K562 (cell line): ENCODE measurements around the gene AGPAT1. TPM values are rescaled to one million over a fixed set of nuclear protein-coding genes. Genes with fewer than 3 reads are reported as not detected.

Source experiments
- FOXP1 ChIP-seq: sonication (generic); formaldehyde crosslinking; IDR thresholded peaks from 2 replicates; pipeline ENCODE4 v1.8.0; 2022; ENCODE audit warnings: mild to moderate bottlenecking, missing genetic modification reagents
- NFATC3 ChIP-seq: fragments of 450-650 bp; IDR thresholded peaks from 2 replicates; pipeline ENCODE4 v1.6.1; 2017; ENCODE audit warnings: mild to moderate bottlenecking
- NUFIP1 ChIP-seq: fragments of 450-650 bp; IDR thresholded peaks from 2 replicates; pipeline ENCODE4 v1.6.1; 2018; ENCODE audit not compliant: partially characterized antibody
- PHF21A ChIP-seq: fragments of 450-650 bp; IDR thresholded peaks from 2 replicates; pipeline ENCODE4 v1.6.1; 2017; ENCODE audit warnings: low read depth, borderline replicate concordance
- ZBED1 ChIP-seq: IDR thresholded peaks from 2 replicates; pipeline ENCODE4 v1.6.1; 2014
- ZNF121 ChIP-seq: sonication (generic); formaldehyde crosslinking; conservative IDR thresholded peaks from 2 replicates; pipeline ENCODE4 v1.8.0; 2022; ENCODE audit warnings: missing genetic modification reagents
- ZNF184 ChIP-seq: sonication (generic); formaldehyde crosslinking; IDR thresholded peaks from 2 replicates; pipeline ENCODE4 v1.5.0; 2020; ENCODE audit warnings: missing genetic modification reagents
- ZNF41 ChIP-seq: fragments of 250-450 bp; sonication (Bioruptor Pico); conservative IDR thresholded peaks from 2 replicates; pipeline ENCODE4 v1.4.0; 2020; ENCODE audit warnings: mild to moderate bottlenecking
- polyA plus RNA-seq, 8 experiments: library from polyadenylated mRNA; depleted of rRNA in 4 of 8; stranded (reverse) in 5 of 8; unstranded in 3 of 8; fragments of >200 nt; fragmentation: Nextera tagmentation in 2 of 8; fragmentation: Illumina TruSeq in 1 of 8; extraction: Ambion mirVana in 2 of 8; extraction: Trizol in 1 of 8; gene quantifications; 2 replicates each; pipeline versions ENCODE4 v1.2.1 to v1.2.3, GENCODE V29; 2011 to 2014; ENCODE audit warnings: inconsistent platforms in 1 of 8, missing spikeins in 1 of 8
- total RNA-seq, 7 experiments: library from RNA; depleted of rRNA in 6 of 7; stranded (reverse); fragments of >200 nt in 6 of 7; fragmentation: Illumina TruSeq in 2 of 7; extraction: Trizol in 2 of 7; gene quantifications; 2 replicates each; pipeline versions ENCODE4 v1.2.1 to v1.2.3, GENCODE V29; 2011 to 2021; ENCODE audit warnings: low replicate concordance in 1 of 7
- TF ChIP-seq, protein P1 (sequence below): fragments of 450-650 bp; IDR thresholded peaks from 2 replicates; pipeline ENCODE4 v1.6.1; 2016; ENCODE audit warnings: mild to moderate bottlenecking, moderate library complexity
- TF ChIP-seq, protein P2 (sequence below): fragments of 450-650 bp; IDR thresholded peaks from 2 replicates; pipeline ENCODE4 v1.6.1; 2018; ENCODE audit not compliant: partially characterized antibody

Gene AGPAT1
- total and polyA plus RNA-seq, 9 of the 15 experiments (the other 6 are each of a cell fraction or from before 2014, with no cell fraction given): 37.9 to 176 (median 69.4) TPM

DNA sequence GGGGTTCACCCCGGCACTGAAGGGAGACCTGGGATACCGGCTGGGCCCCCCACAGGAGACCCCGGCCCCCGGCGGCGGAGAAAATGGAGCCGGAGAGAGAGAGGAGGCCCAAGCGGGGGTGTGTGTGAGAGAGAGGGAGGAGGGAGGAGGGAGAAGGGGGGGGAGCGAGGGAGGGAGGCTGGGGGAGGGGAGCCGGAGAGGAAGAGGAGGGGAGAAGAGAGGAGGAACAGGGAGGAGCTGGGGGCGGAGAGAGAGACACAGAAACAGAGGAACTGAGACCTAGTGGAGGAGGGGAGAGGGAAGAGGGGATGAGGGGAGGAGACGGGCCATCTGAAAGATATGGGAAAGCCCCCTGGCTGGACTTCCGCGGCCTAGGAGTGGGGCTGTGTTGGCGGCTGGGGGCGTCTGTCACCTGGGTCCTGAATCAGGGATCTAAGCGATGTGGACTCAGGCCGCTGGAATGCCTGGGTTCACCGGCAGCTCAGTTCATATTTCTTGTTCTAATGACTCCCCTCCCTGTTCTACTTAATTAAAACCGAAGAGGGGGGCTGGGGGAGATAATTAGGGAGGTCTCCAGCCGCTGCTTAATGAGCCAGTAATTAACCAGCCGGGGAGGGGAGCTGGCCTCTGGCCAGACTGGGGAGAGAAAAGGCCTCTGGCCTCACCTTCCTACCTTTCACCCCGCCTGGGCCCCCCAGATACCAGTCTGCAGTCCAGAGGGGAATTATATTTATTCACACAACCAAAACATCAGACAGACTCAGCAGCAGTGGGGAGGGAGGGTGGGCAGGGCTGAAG, 14.4 kb upstream of the AGPAT1 start, which contains the start of gene PBX2 (continued):
- TF ChIP-seq, protein P1, sequence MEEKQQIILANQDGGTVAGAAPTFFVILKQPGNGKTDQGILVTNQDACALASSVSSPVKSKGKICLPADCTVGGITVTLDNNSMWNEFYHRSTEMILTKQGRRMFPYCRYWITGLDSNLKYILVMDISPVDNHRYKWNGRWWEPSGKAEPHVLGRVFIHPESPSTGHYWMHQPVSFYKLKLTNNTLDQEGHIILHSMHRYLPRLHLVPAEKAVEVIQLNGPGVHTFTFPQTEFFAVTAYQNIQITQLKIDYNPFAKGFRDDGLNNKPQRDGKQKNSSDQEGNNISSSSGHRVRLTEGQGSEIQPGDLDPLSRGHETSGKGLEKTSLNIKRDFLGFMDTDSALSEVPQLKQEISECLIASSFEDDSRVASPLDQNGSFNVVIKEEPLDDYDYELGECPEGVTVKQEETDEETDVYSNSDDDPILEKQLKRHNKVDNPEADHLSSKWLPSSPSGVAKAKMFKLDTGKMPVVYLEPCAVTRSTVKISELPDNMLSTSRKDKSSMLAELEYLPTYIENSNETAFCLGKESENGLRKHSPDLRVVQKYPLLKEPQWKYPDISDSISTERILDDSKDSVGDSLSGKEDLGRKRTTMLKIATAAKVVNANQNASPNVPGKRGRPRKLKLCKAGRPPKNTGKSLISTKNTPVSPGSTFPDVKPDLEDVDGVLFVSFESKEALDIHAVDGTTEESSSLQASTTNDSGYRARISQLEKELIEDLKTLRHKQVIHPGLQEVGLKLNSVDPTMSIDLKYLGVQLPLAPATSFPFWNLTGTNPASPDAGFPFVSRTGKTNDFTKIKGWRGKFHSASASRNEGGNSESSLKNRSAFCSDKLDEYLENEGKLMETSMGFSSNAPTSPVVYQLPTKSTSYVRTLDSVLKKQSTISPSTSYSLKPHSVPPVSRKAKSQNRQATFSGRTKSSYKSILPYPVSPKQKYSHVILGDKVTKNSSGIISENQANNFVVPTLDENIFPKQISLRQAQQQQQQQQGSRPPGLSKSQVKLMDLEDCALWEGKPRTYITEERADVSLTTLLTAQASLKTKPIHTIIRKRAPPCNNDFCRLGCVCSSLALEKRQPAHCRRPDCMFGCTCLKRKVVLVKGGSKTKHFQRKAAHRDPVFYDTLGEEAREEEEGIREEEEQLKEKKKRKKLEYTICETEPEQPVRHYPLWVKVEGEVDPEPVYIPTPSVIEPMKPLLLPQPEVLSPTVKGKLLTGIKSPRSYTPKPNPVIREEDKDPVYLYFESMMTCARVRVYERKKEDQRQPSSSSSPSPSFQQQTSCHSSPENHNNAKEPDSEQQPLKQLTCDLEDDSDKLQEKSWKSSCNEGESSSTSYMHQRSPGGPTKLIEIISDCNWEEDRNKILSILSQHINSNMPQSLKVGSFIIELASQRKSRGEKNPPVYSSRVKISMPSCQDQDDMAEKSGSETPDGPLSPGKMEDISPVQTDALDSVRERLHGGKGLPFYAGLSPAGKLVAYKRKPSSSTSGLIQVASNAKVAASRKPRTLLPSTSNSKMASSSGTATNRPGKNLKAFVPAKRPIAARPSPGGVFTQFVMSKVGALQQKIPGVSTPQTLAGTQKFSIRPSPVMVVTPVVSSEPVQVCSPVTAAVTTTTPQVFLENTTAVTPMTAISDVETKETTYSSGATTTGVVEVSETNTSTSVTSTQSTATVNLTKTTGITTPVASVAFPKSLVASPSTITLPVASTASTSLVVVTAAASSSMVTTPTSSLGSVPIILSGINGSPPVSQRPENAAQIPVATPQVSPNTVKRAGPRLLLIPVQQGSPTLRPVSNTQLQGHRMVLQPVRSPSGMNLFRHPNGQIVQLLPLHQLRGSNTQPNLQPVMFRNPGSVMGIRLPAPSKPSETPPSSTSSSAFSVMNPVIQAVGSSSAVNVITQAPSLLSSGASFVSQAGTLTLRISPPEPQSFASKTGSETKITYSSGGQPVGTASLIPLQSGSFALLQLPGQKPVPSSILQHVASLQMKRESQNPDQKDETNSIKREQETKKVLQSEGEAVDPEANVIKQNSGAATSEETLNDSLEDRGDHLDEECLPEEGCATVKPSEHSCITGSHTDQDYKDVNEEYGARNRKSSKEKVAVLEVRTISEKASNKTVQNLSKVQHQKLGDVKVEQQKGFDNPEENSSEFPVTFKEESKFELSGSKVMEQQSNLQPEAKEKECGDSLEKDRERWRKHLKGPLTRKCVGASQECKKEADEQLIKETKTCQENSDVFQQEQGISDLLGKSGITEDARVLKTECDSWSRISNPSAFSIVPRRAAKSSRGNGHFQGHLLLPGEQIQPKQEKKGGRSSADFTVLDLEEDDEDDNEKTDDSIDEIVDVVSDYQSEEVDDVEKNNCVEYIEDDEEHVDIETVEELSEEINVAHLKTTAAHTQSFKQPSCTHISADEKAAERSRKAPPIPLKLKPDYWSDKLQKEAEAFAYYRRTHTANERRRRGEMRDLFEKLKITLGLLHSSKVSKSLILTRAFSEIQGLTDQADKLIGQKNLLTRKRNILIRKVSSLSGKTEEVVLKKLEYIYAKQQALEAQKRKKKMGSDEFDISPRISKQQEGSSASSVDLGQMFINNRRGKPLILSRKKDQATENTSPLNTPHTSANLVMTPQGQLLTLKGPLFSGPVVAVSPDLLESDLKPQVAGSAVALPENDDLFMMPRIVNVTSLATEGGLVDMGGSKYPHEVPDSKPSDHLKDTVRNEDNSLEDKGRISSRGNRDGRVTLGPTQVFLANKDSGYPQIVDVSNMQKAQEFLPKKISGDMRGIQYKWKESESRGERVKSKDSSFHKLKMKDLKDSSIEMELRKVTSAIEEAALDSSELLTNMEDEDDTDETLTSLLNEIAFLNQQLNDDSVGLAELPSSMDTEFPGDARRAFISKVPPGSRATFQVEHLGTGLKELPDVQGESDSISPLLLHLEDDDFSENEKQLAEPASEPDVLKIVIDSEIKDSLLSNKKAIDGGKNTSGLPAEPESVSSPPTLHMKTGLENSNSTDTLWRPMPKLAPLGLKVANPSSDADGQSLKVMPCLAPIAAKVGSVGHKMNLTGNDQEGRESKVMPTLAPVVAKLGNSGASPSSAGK: no peak
- TF ChIP-seq FOXP1 (CRISPR knock-in tag): no peak
- TF ChIP-seq NUFIP1: no peak
- no peak for TF ChIP-seq NFATC3
- TF ChIP-seq ZBED1: 0 out of 2 replicates have a peak, but pooled peaks have one; percentile 58
- TF ChIP-seq ZNF121 (CRISPR knock-in tag): no peak
- TF ChIP-seq, protein P2, sequence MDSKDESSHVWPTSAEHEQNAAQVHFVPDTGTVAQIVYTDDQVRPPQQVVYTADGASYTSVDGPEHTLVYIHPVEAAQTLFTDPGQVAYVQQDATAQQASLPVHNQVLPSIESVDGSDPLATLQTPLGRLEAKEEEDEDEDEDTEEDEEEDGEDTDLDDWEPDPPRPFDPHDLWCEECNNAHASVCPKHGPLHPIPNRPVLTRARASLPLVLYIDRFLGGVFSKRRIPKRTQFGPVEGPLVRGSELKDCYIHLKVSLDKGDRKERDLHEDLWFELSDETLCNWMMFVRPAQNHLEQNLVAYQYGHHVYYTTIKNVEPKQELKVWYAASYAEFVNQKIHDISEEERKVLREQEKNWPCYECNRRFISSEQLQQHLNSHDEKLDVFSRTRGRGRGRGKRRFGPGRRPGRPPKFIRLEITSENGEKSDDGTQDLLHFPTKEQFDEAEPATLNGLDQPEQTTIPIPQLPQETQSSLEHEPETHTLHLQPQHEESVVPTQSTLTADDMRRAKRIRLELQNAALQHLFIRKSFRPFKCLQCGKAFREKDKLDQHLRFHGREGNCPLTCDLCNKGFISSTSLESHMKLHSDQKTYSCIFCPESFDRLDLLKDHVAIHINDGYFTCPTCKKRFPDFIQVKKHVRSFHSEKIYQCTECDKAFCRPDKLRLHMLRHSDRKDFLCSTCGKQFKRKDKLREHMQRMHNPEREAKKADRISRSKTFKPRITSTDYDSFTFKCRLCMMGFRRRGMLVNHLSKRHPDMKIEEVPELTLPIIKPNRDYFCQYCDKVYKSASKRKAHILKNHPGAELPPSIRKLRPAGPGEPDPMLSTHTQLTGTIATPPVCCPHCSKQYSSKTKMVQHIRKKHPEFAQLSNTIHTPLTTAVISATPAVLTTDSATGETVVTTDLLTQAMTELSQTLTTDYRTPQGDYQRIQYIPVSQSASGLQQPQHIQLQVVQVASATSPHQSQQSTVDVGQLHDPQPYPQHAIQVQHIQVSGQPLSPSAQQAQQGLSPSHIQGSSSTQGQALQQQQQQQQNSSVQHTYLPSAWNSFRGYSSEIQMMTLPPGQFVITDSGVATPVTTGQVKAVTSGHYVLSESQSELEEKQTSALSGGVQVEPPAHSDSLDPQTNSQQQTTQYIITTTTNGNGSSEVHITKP: peak; percentile 54
- TF ChIP-seq ZNF184: no peak
- no peak for TF ChIP-seq ZNF41 (CRISPR knock-in tag)
- 0 out of 2 replicates have a peak, but pooled peaks have one; percentile 21 for TF ChIP-seq PHF21A
